Adipocyte (in vitro differentiated cells): ENCODE results near the gene ATF6.

ENCODE experiments used
- DNase-seq: peaks from one replicate; pipeline ENCODE4 v3.0.0-alpha.2; 2015; ENCODE audit warnings: low read depth
- H3K27me3 ChIP-seq: replicated peaks from 2 replicates; pipeline ENCODE4 v1.7.0; 2013; ENCODE audit warnings: mild to moderate bottlenecking, low read length, moderate library complexity; ENCODE audit not compliant: control insufficient read depth, insufficient read depth
- H3K36me3 ChIP-seq: 2 replicates; pipeline ENCODE4 v1.7.0; 2013; ENCODE audit warnings: low read length, mild to moderate bottlenecking, moderate library complexity; ENCODE audit not compliant: control insufficient read depth, insufficient read depth, severe bottlenecking
- H3K4me1 ChIP-seq: 2 replicates; pipeline ENCODE4 v1.7.0; 2013; ENCODE audit warnings: mild to moderate bottlenecking, low read length, moderate library complexity; ENCODE audit not compliant: control insufficient read depth, insufficient read depth
- H3K4me3 ChIP-seq: 2 replicates; pipeline ENCODE4 v1.7.0; 2013; ENCODE audit warnings: mild to moderate bottlenecking, low read length, moderate library complexity
- H3K9ac ChIP-seq: 2 replicates; pipeline ENCODE4 v1.7.0; 2013; ENCODE audit warnings: mild to moderate bottlenecking, low read length, moderate library complexity
- H3K9me3 ChIP-seq: 2 replicates; pipeline ENCODE4 v1.7.0; 2013; ENCODE audit warnings: mild to moderate bottlenecking, low read length, moderate library complexity; ENCODE audit not compliant: control insufficient read depth

Gene ATF6

GRCh38 chr1:161725908-161726472 lies 40.1 kb upstream of the ATF6 start:
- DNase-seq, result peak; percentile 75
- Histone ChIP-seq H3K9me3 (no peaks in the 10 kb centered on the region), H3K4me1 (peaks cover 25% of the 10 kb centered on the region), H3K9ac (peak overlapping the region; percentile 87), H3K36me3 (no peaks in the 10 kb centered on the region), H3K27me3 (no peaks in the 10 kb centered on the region), H3K4me3 (peak overlapping the region; percentile 83)

GRCh38 chr1:161726473-161727255 lies 39.5 kb upstream of the ATF6 start:
- Histone ChIP-seq H3K27me3 (no peaks in the 10 kb centered on the region), H3K4me1 (peaks cover 21% of the 10 kb centered on the region), H3K4me3 (peak overlapping the region; percentile 84), H3K9me3 (no peaks in the 10 kb centered on the region), H3K36me3 (no peaks in the 10 kb centered on the region), H3K9ac (peak overlapping the region; percentile 91)
- peak; percentile 90 for DNase-seq

GRCh38 chr1:161727256-161727924 lies 38.7 kb upstream of the ATF6 start:
- DNase-seq, result peak; percentile 59
- Histone ChIP-seq H3K4me1 (peaks cover 15% of the 10 kb centered on the region), H3K27me3 (no peaks in the 10 kb centered on the region)

GRCh38 chr1:161728376-161729226 lies 37.5 kb upstream of the ATF6 start:
- H3K9ac ChIP-seq, result no peak overlapping the region
- peaks cover 23% of the 10 kb centered on the region for H3K4me1 ChIP-seq
- H3K36me3 ChIP-seq, result no peaks in the 10 kb centered on the region
- no peaks in the 10 kb centered on the region for H3K27me3 ChIP-seq
- H3K9me3 ChIP-seq, result no peaks in the 10 kb centered on the region
- DNase-seq, result no peak
- no peak overlapping the region for H3K4me3 ChIP-seq

More at GRCh38 chr1:161727256-161727924, 38.7 kb upstream of the ATF6 start:
- no peaks in the 10 kb centered on the region for H3K9me3 ChIP-seq
- peak overlapping the region; percentile 84 for H3K4me3 ChIP-seq
- peak overlapping the region; percentile 91 for H3K9ac ChIP-seq
- H3K36me3 ChIP-seq, result no peaks in the 10 kb centered on the region

- Histone ChIP-seq H3K9me3 (no peaks in the 10 kb centered on the region), H3K9ac (no peak overlapping the region), H3K4me1 (peaks cover 31% of the 10 kb centered on the region), H3K27me3 (no peaks in the 10 kb centered on the region), H3K36me3 (no peaks in the 10 kb centered on the region), H3K4me3 (no peak overlapping the region)
- DNase-seq, result no peak
Measured at GRCh38 chr1:161730050-161730564, 36.0 kb upstream of the ATF6 start.

- Histone ChIP-seq H3K27me3 (no peaks in the 10 kb centered on the region), H3K9ac (no peak overlapping the region), H3K36me3 (no peaks in the 10 kb centered on the region), H3K4me1 (peaks cover 24% of the 10 kb centered on the region), H3K4me3 (no peak overlapping the region), H3K9me3 (no peaks in the 10 kb centered on the region)
- DNase-seq, result no peak
Measured at GRCh38 chr1:161731241-161731640, 34.9 kb upstream of the ATF6 start.

- Histone ChIP-seq H3K27me3 (no peaks in the 10 kb centered on the region), H3K9ac (no peak overlapping the region), H3K4me3 (no peak overlapping the region), H3K36me3 (no peaks in the 10 kb centered on the region), H3K4me1 (peaks cover 30% of the 10 kb centered on the region), H3K9me3 (no peaks in the 10 kb centered on the region)
- no peak for DNase-seq
Measured at GRCh38 chr1:161731981-161732718, 34.0 kb upstream of the ATF6 start.

- no peak overlapping the region for H3K9ac ChIP-seq
- no peaks in the 10 kb centered on the region for H3K9me3 ChIP-seq
- DNase-seq, result peak; percentile 82
- no peaks in the 10 kb centered on the region for H3K36me3 ChIP-seq
- H3K4me1 ChIP-seq, result peaks cover 29% of the 10 kb centered on the region
- no peaks in the 10 kb centered on the region for H3K27me3 ChIP-seq
- H3K4me3 ChIP-seq, result no peak overlapping the region
Measured at GRCh38 chr1:161733526-161733925, 32.6 kb upstream of the ATF6 start.

- DNase-seq, result no peak
- no peak overlapping the region for H3K4me3 ChIP-seq
- H3K36me3 ChIP-seq, result no peaks in the 10 kb centered on the region
- H3K4me1 ChIP-seq, result peaks cover 29% of the 10 kb centered on the region
- H3K27me3 ChIP-seq, result no peaks in the 10 kb centered on the region
- no peaks in the 10 kb centered on the region for H3K9me3 ChIP-seq
- no peak overlapping the region for H3K9ac ChIP-seq
Measured at GRCh38 chr1:161735837-161736236, 30.3 kb upstream of the ATF6 start.

- Histone ChIP-seq H3K27me3 (no peaks in the 10 kb centered on the region), H3K4me1 (peaks cover 29% of the 10 kb centered on the region), H3K36me3 (no peaks in the 10 kb centered on the region), H3K9me3 (no peaks in the 10 kb centered on the region), H3K9ac (no peak overlapping the region), H3K4me3 (no peak overlapping the region)
- DNase-seq, result peak; percentile 21
Measured at GRCh38 chr1:161736335-161736969, 29.7 kb upstream of the ATF6 start.
